Esophagus mucosa (tissue), 1 donor: ENCODE results near the gene C3orf52. TPM values are rescaled to one million over a fixed set of nuclear protein-coding genes. Genes with fewer than 3 reads are reported as not detected.
A peak's percentile ranks its signal among the peaks of the same experiment; 100 is the strongest.

Experiments used
- ATAC-seq: fragments of 200-7000 bp; cut with Tn5 transposase; one replicate; pipeline ENCODE4 v1.9.1; 2020
- total RNA-seq: library from RNA; stranded (reverse); gene quantifications from one replicate; pipeline ENCODE4 v1.2.4, GENCODE V29; 2023
- donor health status: DM: yes; HTN: yes; CAD: no.

The C3orf52 gene
- total RNA-seq, 1 donor from 2014 or later = 3.3 TPM

- ATAC-seq = peak; percentile 60
Measured at GRCh38 chr3:112136959-112137693, 50.9 kb downstream of the C3orf52 start.

DNA sequence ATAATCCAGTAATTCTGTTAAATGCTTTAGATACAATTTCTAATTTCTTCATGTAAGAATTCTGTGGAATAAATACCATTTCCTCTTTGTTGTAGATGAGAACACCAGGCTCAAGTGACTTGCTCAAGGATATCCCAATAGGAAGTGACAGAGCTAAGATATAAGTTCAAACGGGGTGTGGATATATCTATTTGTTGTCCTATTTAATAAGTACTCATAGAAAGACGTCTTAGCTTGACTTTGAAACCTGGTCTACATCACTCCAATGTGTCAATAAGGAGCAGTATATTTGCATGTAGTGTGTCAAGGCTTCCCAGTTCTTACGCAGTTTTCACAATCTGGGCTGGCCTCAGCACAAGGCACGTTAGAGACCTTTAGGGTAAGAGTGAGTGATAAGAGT, 51.6 kb downstream of the C3orf52 start:
- no peak for ATAC-seq

GRCh38 chr3:112138219-112138969, 52.2 kb downstream of the C3orf52 start:
- ATAC-seq = no peak

DNA sequence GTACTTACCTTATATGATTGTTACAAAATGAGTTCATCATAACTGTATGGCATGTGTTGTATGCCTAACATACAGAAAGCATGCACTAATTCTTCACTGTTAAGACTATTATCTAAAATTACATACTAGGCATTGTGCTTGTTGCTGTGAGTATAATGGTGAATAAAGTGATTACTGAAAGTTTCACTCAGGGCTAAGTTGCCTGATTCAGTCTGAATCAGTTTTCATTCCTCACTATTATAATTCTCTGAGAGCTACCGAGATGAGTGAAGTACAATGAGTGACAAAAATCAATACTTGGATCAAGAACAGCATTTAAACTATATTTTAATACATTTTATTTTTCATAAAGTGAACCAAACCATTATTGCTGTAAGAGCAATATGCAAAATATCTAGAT, 54.4 kb downstream of the C3orf52 start:
- no peak for ATAC-seq

GRCh38 chr3:112141293-112141692, 55.1 kb downstream of the C3orf52 start:
- no peak for ATAC-seq

DNA sequence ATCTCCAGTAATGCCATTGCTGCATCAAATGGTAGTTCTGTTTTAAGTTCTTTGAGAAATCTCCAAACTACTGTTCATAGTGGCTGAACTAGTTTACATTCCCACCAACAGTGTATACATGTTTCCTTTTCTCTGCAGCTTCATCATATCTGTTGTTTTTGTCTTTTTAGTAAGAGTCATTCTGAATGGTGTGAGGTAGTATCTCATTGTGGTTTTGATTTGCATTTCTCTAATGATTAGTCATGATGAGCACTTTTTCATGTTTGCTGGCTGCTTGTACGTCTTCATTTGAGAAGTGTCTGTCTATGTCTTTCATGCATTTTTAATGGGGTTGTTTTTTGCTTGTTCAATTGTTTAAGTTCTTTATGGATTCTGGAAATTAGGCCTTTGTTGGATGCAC, 57.1 kb downstream of the C3orf52 start:
- ATAC-seq = peak; percentile 53

- no peak for ATAC-seq
Measured at GRCh38 chr3:112143689-112144088, 57.5 kb downstream of the C3orf52 start.

DNA sequence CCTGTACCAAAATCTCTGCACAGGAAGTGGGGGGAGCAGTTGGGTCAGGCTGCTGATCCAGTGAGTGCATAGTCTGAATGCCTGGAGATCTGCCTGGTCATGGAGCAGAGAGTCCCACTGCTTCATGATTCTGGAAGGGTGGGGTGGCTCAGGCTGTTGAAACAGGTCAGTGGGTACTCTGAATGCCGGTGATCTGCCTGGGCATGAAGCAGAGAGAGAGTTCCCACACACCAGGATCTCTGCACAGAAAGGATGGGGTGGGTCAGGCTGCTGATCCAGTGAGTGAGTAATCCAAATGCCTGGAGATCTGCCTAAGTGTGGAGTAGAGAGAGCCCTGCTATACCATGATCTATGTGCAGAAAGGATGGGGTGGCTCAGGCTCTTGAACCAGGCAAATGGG, 62.9 kb downstream of the C3orf52 start:
- ATAC-seq = peak; percentile 100

DNA sequence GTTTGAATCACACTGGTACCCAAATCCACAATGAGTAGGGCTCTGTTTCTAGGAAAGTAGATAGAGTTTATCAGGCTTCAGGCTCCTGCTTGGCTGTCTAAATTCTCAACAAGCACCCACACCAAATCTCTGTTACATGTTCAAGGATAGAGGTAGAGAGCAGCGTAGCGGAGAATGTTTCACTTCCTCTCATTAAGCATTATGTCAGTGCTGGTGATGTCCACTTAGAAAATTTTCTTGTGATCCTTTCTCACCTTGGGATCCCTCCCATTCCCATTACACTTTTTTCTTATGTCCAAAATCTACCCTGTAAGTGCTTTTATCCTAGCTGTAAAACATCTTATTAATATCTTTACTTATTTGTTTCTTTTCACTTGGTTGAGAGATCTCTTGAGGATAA, 81.6 kb downstream of the C3orf52 start:
- no peak for ATAC-seq

Other genes with a start within 250 kb of the C3orf52 start
- gene PHLDB2, start 227.1 kb upstream of the C3orf52 start, total RNA-seq = 22.2 TPM
- 12.0 TPM for gene ABHD10, start 107.4 kb upstream of the C3orf52 start, total RNA-seq
- gene TAGLN3, start 87.5 kb upstream of the C3orf52 start, total RNA-seq = not detected
- not detected for gene TMPRSS7, start 51.7 kb upstream of the C3orf52 start, total RNA-seq
- 1.1 TPM for gene GCSAM, start 46.9 kb downstream of the C3orf52 start, total RNA-seq
- not detected for gene SLC9C1, start 207.8 kb downstream of the C3orf52 start, total RNA-seq
- 1.1 TPM for gene CD200, start 246.8 kb downstream of the C3orf52 start, total RNA-seq